Measurements from ENCODE around the gene RNF149. TPM values are rescaled to one million over a fixed set of nuclear protein-coding genes. Genes with fewer than 3 reads are reported as not detected.

Gene RNF149
- total and polyA plus RNA-seq, 2 experiments from 2014 or later, result 38.8 to 47.6 TPM

DNA sequence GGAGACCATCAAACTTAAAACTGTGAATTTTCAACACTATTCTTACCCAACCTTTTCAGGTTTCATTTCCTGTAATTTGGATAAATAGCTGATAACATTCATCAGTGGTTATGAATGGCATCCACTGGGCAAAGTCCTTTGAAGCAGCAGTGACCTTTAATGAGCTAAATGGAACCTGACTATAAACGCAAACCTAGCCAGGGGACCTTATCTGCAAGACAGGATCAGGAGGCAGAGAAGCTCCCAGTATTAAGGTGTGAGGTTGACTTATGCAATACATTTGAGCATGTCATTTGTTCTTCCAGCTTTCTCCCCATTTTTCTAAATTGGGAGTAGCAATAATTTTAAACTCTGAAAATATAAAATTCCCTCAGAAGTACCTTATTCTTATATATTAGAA, 40.4 kb upstream of the RNF149 start:
- no peaks in the 10 kb centered on the region for H3F3A ChIP-seq (replicated peaks; ENCODE audit: low read depth)
- TF ChIP-seq, protein P1, sequence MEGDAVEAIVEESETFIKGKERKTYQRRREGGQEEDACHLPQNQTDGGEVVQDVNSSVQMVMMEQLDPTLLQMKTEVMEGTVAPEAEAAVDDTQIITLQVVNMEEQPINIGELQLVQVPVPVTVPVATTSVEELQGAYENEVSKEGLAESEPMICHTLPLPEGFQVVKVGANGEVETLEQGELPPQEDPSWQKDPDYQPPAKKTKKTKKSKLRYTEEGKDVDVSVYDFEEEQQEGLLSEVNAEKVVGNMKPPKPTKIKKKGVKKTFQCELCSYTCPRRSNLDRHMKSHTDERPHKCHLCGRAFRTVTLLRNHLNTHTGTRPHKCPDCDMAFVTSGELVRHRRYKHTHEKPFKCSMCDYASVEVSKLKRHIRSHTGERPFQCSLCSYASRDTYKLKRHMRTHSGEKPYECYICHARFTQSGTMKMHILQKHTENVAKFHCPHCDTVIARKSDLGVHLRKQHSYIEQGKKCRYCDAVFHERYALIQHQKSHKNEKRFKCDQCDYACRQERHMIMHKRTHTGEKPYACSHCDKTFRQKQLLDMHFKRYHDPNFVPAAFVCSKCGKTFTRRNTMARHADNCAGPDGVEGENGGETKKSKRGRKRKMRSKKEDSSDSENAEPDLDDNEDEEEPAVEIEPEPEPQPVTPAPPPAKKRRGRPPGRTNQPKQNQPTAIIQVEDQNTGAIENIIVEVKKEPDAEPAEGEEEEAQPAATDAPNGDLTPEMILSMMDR (conservative IDR thresholded peaks at IDR 0.05; ENCODE audit: low read depth in 2 of 2), result no peak
- TF ChIP-seq ZNF331 (CRISPR knock-in tag; IDR thresholded peaks at IDR 0.05; ENCODE audit: low read depth) (no peak), EZH2phosphoT487 (IDR thresholded peaks at IDR 0.05; ENCODE audit: unreplicated experiment) (no peak)
- Mint-ChIP-seq H3K4me1 (peaks cover 6% of the 10 kb centered on the region; the same call in 2 of the 3 replicates), H3K4me3 (no peak overlapping the region), H3K9me3 (no peaks in the 10 kb centered on the region), H3K27me3 (ENCODE audit: insufficient read depth, low read depth, poor library complexity) (peaks cover 4% of the 10 kb centered on the region), H3K27ac (no peak overlapping the region), H3K36me3 (ENCODE audit: low read depth) (no peaks in the 10 kb centered on the region)
- H3K27me3 ChIP-seq (ENCODE audit: insufficient read depth), result no peaks in the 10 kb centered on the region
- H3K9me2 ChIP-seq (ENCODE audit: insufficient read depth), result no peaks in the 10 kb centered on the region
- no peaks in the 10 kb centered on the region for H4K20me1 ChIP-seq (replicated peaks; ENCODE audit: insufficient read depth)
- H3K79me2 ChIP-seq (replicated peaks; ENCODE audit: insufficient read depth), result no peaks in the 10 kb centered on the region
- no peak overlapping the region for H2AFZ ChIP-seq
- DNase-seq (ENCODE audit: low spot score), result no peak
- H3K36me3 ChIP-seq (ENCODE audit: insufficient read depth), result no peaks in the 10 kb centered on the region
- H3K4me1 ChIP-seq (ENCODE audit: insufficient read depth), result no peaks in the 10 kb centered on the region
- no peak overlapping the region for H3K4me3 ChIP-seq
- H3K27ac ChIP-seq (ENCODE audit: low read depth), result no peak overlapping the region
- ATAC-seq, result no peak
- H3K4me2 ChIP-seq, result no peak overlapping the region

DNA sequence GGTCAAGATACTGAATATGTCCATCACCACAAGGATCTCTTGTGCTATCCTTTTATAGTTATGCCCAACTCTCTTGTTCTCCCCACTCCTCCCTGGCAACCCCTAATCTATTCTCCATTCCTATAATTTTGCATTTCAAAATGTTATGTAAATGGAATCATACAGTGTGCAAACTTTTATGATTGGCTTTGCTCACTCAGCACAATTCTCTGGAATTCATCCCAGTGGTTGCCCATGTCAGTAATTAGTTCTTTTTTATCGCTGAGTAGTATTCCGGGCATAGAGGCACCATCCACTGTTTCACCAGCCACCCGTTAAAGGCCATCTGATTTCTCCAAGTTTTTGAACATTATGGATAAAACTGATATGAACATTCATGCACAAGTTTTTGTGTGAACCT, 38.4 kb upstream of the RNF149 start:
- ATAC-seq (no peak), DNase-seq (ENCODE audit: low spot score) (no peak)
- TF ChIP-seq, protein P2, sequence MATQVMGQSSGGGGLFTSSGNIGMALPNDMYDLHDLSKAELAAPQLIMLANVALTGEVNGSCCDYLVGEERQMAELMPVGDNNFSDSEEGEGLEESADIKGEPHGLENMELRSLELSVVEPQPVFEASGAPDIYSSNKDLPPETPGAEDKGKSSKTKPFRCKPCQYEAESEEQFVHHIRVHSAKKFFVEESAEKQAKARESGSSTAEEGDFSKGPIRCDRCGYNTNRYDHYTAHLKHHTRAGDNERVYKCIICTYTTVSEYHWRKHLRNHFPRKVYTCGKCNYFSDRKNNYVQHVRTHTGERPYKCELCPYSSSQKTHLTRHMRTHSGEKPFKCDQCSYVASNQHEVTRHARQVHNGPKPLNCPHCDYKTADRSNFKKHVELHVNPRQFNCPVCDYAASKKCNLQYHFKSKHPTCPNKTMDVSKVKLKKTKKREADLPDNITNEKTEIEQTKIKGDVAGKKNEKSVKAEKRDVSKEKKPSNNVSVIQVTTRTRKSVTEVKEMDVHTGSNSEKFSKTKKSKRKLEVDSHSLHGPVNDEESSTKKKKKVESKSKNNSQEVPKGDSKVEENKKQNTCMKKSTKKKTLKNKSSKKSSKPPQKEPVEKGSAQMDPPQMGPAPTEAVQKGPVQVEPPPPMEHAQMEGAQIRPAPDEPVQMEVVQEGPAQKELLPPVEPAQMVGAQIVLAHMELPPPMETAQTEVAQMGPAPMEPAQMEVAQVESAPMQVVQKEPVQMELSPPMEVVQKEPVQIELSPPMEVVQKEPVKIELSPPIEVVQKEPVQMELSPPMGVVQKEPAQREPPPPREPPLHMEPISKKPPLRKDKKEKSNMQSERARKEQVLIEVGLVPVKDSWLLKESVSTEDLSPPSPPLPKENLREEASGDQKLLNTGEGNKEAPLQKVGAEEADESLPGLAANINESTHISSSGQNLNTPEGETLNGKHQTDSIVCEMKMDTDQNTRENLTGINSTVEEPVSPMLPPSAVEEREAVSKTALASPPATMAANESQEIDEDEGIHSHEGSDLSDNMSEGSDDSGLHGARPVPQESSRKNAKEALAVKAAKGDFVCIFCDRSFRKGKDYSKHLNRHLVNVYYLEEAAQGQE (IDR thresholded peaks at IDR 0.05; ENCODE audit: unreplicated experiment), result no peak
- TF ChIP-seq NANOG (IDR thresholded peaks at IDR 0.05; ENCODE audit: borderline replicate concordance) (no peak), EZH2phosphoT487 (IDR thresholded peaks at IDR 0.05; ENCODE audit: unreplicated experiment) (no peak), STAT1 (IDR thresholded peaks at IDR 0.05; ENCODE audit: unreplicated experiment) (no peak), ZNF114 (CRISPR knock-in tag; IDR thresholded peaks at IDR 0.05) (no peak), ZNF331 (CRISPR knock-in tag; IDR thresholded peaks at IDR 0.05; ENCODE audit: low read depth) (no peak)
- TF ChIP-seq, protein P3, sequence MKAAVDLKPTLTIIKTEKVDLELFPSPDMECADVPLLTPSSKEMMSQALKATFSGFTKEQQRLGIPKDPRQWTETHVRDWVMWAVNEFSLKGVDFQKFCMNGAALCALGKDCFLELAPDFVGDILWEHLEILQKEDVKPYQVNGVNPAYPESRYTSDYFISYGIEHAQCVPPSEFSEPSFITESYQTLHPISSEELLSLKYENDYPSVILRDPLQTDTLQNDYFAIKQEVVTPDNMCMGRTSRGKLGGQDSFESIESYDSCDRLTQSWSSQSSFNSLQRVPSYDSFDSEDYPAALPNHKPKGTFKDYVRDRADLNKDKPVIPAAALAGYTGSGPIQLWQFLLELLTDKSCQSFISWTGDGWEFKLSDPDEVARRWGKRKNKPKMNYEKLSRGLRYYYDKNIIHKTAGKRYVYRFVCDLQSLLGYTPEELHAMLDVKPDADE (IDR thresholded peaks at IDR 0.05), result no peak
- TF ChIP-seq, protein P4, sequence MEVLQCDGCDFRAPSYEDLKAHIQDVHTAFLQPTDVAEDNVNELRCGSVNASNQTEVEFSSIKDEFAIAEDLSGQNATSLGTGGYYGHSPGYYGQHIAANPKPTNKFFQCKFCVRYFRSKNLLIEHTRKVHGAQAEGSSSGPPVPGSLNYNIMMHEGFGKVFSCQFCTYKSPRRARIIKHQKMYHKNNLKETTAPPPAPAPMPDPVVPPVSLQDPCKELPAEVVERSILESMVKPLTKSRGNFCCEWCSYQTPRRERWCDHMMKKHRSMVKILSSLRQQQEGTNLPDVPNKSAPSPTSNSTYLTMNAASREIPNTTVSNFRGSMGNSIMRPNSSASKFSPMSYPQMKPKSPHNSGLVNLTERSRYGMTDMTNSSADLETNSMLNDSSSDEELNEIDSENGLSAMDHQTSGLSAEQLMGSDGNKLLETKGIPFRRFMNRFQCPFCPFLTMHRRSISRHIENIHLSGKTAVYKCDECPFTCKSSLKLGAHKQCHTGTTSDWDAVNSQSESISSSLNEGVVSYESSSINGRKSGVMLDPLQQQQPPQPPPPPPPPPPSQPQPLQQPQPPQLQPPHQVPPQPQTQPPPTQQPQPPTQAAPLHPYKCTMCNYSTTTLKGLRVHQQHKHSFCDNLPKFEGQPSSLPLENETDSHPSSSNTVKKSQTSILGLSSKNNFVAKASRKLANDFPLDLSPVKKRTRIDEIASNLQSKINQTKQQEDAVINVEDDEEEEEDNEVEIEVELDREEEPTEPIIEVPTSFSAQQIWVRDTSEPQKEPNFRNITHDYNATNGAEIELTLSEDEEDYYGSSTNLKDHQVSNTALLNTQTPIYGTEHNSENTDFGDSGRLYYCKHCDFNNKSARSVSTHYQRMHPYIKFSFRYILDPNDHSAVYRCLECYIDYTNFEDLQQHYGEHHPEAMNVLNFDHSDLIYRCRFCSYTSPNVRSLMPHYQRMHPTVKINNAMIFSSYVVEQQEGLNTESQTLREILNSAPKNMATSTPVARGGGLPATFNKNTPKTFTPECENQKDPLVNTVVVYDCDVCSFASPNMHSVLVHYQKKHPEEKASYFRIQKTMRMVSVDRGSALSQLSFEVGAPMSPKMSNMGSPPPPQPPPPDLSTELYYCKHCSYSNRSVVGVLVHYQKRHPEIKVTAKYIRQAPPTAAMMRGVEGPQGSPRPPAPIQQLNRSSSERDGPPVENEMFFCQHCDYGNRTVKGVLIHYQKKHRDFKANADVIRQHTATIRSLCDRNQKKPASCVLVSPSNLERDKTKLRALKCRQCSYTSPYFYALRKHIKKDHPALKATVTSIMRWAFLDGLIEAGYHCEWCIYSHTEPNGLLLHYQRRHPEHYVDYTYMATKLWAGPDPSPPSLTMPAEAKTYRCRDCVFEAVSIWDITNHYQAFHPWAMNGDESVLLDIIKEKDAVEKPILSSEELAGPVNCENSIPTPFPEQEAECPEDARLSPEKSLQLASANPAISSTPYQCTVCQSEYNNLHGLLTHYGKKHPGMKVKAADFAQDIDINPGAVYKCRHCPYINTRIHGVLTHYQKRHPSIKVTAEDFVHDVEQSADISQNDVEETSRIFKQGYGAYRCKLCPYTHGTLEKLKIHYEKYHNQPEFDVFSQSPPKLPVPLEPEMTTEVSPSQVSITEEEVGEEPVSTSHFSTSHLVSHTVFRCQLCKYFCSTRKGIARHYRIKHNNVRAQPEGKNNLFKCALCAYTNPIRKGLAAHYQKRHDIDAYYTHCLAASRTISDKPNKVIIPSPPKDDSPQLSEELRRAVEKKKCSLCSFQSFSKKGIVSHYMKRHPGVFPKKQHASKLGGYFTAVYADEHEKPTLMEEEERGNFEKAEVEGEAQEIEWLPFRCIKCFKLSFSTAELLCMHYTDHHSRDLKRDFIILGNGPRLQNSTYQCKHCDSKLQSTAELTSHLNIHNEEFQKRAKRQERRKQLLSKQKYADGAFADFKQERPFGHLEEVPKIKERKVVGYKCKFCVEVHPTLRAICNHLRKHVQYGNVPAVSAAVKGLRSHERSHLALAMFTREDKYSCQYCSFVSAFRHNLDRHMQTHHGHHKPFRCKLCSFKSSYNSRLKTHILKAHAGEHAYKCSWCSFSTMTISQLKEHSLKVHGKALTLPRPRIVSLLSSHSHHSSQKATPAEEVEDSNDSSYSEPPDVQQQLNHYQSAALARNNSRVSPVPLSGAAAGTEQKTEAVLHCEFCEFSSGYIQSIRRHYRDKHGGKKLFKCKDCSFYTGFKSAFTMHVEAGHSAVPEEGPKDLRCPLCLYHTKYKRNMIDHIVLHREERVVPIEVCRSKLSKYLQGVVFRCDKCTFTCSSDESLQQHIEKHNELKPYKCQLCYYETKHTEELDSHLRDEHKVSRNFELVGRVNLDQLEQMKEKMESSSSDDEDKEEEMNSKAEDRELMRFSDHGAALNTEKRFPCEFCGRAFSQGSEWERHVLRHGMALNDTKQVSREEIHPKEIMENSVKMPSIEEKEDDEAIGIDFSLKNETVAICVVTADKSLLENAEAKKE (CRISPR knock-in tag; IDR thresholded peaks at IDR 0.05), result no peak
- no peaks in the 10 kb centered on the region for H4K20me1 ChIP-seq (replicated peaks; ENCODE audit: insufficient read depth)
- peaks cover 7% of the 10 kb centered on the region; the same call in 2 of the 3 replicates for H3K4me1 Mint-ChIP-seq
- no peaks in the 10 kb centered on the region for H3K79me2 ChIP-seq (replicated peaks; ENCODE audit: insufficient read depth)
- no peak overlapping the region for H3K4me3 ChIP-seq
- H3K9me3 Mint-ChIP-seq, result peaks cover 6% of the 10 kb centered on the region
- no peaks in the 10 kb centered on the region for H3K27me3 ChIP-seq (ENCODE audit: insufficient read depth)
- H3K27me3 Mint-ChIP-seq (ENCODE audit: insufficient read depth, low read depth, poor library complexity), result peaks cover 9% of the 10 kb centered on the region
- H3K36me3 ChIP-seq (ENCODE audit: insufficient read depth), result no peaks in the 10 kb centered on the region
- no peak overlapping the region for H3K27ac Mint-ChIP-seq
- no peak overlapping the region for H3K4me2 ChIP-seq
- no peaks in the 10 kb centered on the region for H3K9me2 ChIP-seq (ENCODE audit: insufficient read depth)
- no peak overlapping the region for H2AFZ ChIP-seq
- H3K36me3 Mint-ChIP-seq (ENCODE audit: low read depth), result no peaks in the 10 kb centered on the region
- H3F3A ChIP-seq (replicated peaks; ENCODE audit: low read depth), result peaks cover 3% of the 10 kb centered on the region; the same call in 1 of the 2 replicates
- H3K4me1 ChIP-seq (ENCODE audit: insufficient read depth), result no peaks in the 10 kb centered on the region
- H3K4me3 Mint-ChIP-seq, result no peak overlapping the region
- H3K27ac ChIP-seq (ENCODE audit: low read depth), result no peak overlapping the region
